ENCODE results near the gene PCDHGA3.
A peak's percentile ranks its signal among the peaks of the same experiment; 100 is the strongest.

DNA sequence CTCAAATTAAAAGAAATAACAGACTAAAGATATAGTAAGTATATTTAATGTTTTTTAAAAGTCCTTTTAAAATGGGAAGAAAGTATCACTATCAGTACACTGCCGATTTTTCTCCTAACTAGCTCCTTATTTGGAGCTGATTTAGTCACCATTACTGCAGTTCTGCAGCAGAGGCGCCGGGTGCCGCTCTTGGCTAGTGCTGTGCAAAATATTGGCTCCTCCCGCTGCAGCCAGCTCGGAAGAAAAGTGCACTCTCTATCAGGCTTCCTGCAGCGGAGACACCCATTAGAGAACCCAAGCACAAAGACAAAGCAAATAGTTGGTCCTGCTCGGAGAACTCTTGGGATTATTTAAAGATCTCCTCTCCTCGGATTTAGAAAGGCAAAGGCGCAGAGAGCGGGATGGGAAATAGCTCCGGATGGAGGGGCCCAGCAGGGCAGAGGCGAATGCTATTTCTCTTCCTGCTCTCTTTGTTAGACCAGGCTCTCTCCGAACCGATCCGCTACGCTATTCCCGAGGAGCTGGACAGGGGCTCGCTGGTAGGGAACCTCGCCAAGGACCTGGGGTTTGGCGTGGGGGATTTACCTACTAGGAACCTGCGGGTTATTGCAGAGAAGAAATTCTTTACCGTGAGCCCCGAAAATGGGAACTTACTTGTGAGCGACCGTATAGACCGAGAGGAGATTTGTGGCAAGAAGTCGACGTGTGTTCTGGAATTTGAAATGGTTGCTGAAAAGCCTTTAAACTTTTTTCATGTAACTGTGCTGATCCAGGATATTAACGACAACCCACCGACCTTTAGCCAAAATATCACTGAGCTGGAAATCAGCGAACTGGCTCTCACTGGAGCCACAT lies 26.6 kb downstream of the PCDHGA3 start, which contains the start of gene PCDHGB3:
- TF ChIP-seq, protein P1, sequence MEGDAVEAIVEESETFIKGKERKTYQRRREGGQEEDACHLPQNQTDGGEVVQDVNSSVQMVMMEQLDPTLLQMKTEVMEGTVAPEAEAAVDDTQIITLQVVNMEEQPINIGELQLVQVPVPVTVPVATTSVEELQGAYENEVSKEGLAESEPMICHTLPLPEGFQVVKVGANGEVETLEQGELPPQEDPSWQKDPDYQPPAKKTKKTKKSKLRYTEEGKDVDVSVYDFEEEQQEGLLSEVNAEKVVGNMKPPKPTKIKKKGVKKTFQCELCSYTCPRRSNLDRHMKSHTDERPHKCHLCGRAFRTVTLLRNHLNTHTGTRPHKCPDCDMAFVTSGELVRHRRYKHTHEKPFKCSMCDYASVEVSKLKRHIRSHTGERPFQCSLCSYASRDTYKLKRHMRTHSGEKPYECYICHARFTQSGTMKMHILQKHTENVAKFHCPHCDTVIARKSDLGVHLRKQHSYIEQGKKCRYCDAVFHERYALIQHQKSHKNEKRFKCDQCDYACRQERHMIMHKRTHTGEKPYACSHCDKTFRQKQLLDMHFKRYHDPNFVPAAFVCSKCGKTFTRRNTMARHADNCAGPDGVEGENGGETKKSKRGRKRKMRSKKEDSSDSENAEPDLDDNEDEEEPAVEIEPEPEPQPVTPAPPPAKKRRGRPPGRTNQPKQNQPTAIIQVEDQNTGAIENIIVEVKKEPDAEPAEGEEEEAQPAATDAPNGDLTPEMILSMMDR (conservative IDR thresholded peaks at IDR 0.05; ENCODE audit: low read length), result peak; percentile 72
- no peak for TF ChIP-seq EZH2phosphoT487 (IDR thresholded peaks at IDR 0.05; ENCODE audit: borderline replicate concordance, low read depth, low read length)
